CD4-positive, alpha-beta T cell treated with Interleukin-4 for 1 hour (primary cell): Measurements from ENCODE around the gene NSMCE1.
A peak's percentile ranks its signal among the peaks of the same experiment; 100 is the strongest.

Experiments used
- DNase-seq, 2 donors: peaks; one replicate each; pipeline ENCODE4 v3.0.0-alpha.2; 2020 to 2022

Gene NSMCE1

GRCh38 chr16:27242398-27242797 lies 26.2 kb downstream of the NSMCE1 start:
- DNase-seq, result no peak

GRCh38 chr16:27241658-27242057 lies 26.9 kb downstream of the NSMCE1 start:
- no peak for DNase-seq

GRCh38 chr16:27240948-27241531 lies 27.5 kb downstream of the NSMCE1 start:
- DNase-seq, result no peak

- no peak for DNase-seq
Observed at GRCh38 chr16:27239906-27240655, 28.5 kb downstream of the NSMCE1 start.

- DNase-seq, result no peak
Observed at GRCh38 chr16:27239026-27239425, 29.5 kb downstream of the NSMCE1 start.

- no peak for DNase-seq
Observed at GRCh38 chr16:27238591-27238990, 30.0 kb downstream of the NSMCE1 start.

GRCh38 chr16:27238016-27238587 lies 30.5 kb downstream of the NSMCE1 start:
- peak in 1 of 2 donors; percentile 35 for DNase-seq

GRCh38 chr16:27237219-27238015 lies 31.2 kb downstream of the NSMCE1 start:
- DNase-seq, result peak; percentile 70 to 75

GRCh38 chr16:27236635-27237218 lies 31.8 kb downstream of the NSMCE1 start:
- no peak for DNase-seq

- DNase-seq, result no peak
Observed at GRCh38 chr16:27235938-27236245, 32.7 kb downstream of the NSMCE1 start.

- peak; percentile 92 for DNase-seq
Observed at GRCh38 chr16:27235055-27235937, 33.3 kb downstream of the NSMCE1 start.

GRCh38 chr16:27234603-27235002 lies 34.0 kb downstream of the NSMCE1 start:
- no peak for DNase-seq

- no peak for DNase-seq
Observed at GRCh38 chr16:27234171-27234570, 34.4 kb downstream of the NSMCE1 start.

GRCh38 chr16:27233731-27234130 lies 34.8 kb downstream of the NSMCE1 start:
- no peak for DNase-seq

GRCh38 chr16:27232901-27233625 lies 35.5 kb downstream of the NSMCE1 start:
- peak in 1 of 2 donors; percentile 24 for DNase-seq

GRCh38 chr16:27232061-27232900 lies 36.3 kb downstream of the NSMCE1 start:
- peak in 1 of 2 donors; percentile 63 for DNase-seq

- no peak for DNase-seq
Observed at GRCh38 chr16:27231692-27232060, 36.9 kb downstream of the NSMCE1 start.

- DNase-seq, result peak; percentile 79 to 83
Observed at GRCh38 chr16:27230562-27231001, 38.0 kb downstream of the NSMCE1 start.

- no peak for DNase-seq
Observed at GRCh38 chr16:27229891-27230470, 38.6 kb downstream of the NSMCE1 start.
